Posterior cingulate gyrus (tissue), 11 donors: Measurements from ENCODE around the gene DCUN1D3.
"Not testable (repeated sequence)": the region's sequence is repeated elsewhere in the genome, so short reads cannot be mapped to it uniquely, and the experiment has no call there.

Source experiments
- DNase-seq, 10 donors: peaks; one replicate each; pipeline versions ENCODE4 v3.0.0 to v3.0.0-alpha.2; 2020 to 2021; ENCODE audit warnings: mixed read lengths in 3 of 10
- intact Hi-C: fragments of 100-400 bp; cut with DNase I; formaldehyde crosslinking; loops from one replicate; pipeline ENCODE4 v1.15.1; 2023

The DCUN1D3 gene

DNA sequence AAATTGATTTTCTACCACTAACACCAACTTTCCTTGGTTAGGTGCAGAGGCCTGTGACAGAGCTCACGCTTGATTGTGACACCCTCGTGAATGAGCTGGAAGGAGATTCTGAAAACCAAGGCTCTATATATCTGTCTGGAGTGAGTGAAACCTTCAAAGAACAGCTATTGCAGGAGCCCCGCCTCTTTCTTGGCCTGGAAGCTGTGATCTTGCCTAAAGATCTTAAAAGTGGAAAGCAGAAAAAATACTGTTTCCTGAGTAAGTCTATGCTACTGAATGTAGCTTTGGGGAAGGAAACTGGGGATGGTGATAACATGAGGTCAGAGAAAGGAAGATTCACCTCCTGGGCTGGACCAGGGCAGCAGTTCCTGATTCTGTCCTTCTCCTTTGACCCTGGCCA lies 55.6 kb downstream of the DCUN1D3 start:
- intact Hi-C loops, result no loop called here
- DNase-seq, result no peak

- intact Hi-C loops, result no loop called here
- DNase-seq, result no peak
Measured at GRCh38 chr16:20844054-20844453, 56.1 kb downstream of the DCUN1D3 start.

DNA sequence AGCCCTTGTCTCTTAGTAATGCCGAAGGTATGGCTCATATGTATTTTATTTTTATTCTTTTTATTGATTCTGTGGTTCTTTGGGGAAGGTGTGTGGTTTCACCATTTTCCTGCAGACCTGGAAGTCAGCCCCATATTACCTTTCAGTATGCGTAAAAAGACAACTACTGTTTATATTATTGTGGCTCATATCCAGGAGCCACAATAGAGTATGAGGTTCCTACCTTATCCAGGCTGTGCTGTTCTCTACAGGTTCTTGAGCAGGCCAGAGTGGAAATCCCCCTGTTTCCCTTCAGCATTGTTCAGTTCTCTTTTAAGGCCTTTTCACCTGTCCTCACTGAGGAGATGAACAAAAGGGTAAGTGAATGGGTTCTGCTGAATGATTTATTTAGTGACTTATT lies 60.7 kb downstream of the DCUN1D3 start:
- intact Hi-C loops, result no loop called here
- no peak for DNase-seq

GRCh38 chr16:20838240-20838639 lies 61.9 kb downstream of the DCUN1D3 start:
- intact Hi-C loops, result no loop called here
- DNase-seq, result no peak

DNA sequence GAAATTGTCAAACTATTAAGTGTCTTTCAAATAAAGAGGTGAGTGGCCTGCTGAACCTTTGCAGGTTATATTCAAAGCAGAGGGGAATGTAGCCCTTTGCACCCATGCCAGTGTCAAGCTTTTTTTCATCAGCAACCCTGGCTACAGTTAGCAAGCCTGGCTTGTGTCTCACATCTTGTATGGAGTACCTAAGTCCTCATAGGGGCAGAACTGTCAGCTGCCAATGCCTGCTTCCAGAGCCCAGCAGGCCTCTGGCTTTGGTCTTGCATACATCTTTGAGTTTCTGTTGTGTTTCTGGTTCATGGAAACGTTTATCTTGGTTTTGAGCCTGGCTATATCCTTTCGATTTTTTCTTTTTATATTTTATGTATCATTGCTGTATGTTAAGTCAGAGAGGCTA lies 67.1 kb downstream of the DCUN1D3 start:
- DNase-seq, result no peak
- intact Hi-C loops, result no loop called here

DNA sequence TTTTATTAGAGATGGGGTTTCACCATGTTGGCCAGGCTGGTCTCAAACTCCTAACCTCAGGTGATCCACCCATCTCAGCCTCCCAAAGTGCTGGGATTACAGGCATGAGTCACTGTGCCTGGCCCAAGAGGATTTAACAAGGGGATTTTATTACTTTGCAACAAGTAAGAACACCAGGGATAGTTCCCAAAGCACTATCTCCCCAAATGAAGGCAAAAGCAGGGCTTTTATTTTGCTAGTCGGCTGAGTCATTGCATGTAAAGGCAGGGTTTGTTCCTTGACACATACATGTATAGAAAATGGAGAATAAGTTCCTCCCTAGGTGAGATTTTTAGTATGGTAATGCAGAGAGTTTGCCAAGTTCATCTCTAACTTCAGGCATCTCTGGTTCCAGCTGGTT lies 69.8 kb downstream of the DCUN1D3 start:
- intact Hi-C loops, result no loop called here
- DNase-seq, result no peak

DNA sequence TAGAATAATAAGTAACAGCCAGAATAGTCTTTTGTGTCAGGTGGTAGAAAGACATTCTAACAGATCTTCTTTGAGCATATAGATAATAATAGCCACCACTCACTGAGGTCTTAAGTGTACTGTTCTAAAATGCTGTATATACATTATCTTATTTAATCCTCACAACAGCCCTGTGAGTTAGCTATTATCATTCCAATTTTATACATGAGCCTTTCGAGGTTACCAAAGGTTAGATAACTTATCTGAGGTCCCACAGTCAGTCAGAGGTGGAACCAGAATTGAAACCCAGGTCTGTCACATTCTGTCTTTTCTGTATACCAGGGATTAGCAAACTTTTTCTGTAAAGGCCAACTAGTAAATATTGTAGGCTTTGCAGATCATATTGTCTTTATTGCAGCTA lies 70.6 kb downstream of the DCUN1D3 start:
- no peak for DNase-seq
- intact Hi-C loops, result no loop called here

DNA sequence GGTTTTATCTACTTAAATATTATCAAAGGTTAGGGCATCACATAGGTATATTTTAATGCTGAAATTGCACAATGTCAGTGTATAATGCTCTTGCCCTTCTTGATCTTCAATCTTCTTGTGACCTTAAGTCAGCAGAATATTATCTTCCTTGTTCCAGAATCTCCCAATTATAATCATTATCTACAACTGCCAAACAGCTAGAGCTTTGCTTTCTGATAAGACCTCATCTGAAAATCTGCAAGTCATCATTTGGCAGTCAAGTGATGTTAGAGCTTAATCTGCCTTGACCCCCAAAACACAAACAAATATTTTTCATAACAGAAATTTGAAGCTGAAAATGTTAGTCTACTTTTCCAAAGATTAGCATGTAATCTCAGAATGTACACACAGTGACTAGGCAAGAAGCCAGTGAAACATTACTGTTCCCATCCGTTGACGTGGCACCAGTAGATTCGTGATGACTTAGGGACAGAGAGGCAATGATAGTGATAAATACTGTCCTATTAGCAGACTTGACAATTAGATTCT lies 74.1 kb downstream of the DCUN1D3 start:
- intact Hi-C loops, result no loop called here

GRCh38 chr16:20822521-20823325 lies 77.4 kb downstream of the DCUN1D3 start:
- intact Hi-C loops, result no loop called here
- DNase-seq, result no peak

More for the DNA sequence above, 74.1 kb downstream of the DCUN1D3 start:
- DNase-seq, result no peak

GRCh38 chr16:20821682-20822081 lies 78.5 kb downstream of the DCUN1D3 start:
- intact Hi-C loops, result no loop called here
- DNase-seq, result no peak

DNA sequence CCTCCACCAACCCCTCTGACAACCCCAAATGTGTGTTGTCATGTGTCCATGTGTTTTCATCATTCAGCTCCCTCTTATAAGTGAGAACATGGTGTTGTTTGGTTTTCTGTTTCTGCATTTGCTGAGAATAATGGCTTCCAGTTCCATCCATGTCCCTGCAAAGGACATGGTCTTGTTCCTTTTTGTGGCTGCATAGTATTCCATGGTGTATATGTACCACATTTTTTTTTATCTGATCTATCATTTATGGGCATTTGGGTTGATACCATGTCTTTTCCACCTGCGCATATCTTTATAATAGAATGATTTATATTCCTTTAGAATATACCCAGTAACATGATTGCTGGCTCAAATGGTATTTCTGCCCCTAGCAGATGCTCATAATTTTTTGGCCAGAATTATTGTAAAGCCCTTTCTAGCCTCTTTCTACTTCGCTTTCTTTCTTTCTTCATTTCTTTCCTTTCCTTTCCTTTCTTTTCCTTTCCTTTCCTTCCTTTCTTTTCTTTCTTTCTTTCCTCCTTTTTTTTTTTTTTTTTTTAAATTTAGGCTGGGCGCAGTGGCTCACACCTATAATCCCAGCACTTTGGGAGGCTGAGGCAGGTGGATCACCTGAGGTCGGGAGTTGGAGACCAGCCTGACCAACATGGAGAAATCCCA lies 81.1 kb downstream of the DCUN1D3 start:
- intact Hi-C loops, result no loop called here
- no peak for DNase-seq

DNA sequence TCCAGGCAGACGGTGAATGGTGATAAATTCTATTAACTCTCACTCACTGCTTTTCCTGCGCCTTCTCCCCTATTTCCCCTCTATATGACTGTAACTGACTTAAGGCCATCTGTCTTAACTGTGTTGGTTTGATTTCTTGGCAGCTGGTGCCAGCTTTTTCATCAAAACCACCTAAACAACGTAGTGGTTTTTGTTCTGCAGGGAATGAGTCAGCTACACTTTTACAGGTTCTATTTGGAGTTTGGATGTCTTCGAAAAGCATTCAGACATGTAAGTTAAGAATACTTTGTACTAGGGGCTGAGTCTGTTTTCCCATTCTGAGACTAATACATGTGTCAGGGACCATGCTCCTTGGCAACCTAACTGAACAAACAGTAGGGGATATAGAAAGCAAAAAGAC lies 85.4 kb downstream of the DCUN1D3 start:
- DNase-seq, result no peak
- intact Hi-C loops, result no loop called here

GRCh38 chr16:20812510-20812909 lies 87.6 kb downstream of the DCUN1D3 start:
- no peak for DNase-seq
- intact Hi-C loops, result no loop called here

- intact Hi-C loops, result no loop called here
- no peak for DNase-seq
Measured at GRCh38 chr16:20811889-20812439, 88.2 kb downstream of the DCUN1D3 start.

GRCh38 chr16:20807862-20808261 lies 92.3 kb downstream of the DCUN1D3 start:
- intact Hi-C loops, result loop anchor here (5.0 kb wide), 2 partner anchors 66 to 94 kb away; partner anchors contain the start of genes DCUN1D3, LYRM1 and THUMPD1

GRCh38 chr16:20806168-20807050 lies 93.7 kb downstream of the DCUN1D3 start, which contains the start of the genes ERI2 and REXO5:
TSS of gene ERI2 (minus strand) at chr16:20806472. CDS start at chr16:20806430, 42 bp downstream.
TSS of gene REXO5 (plus strand) at chr16:20806527. CDS start at chr16:20806954, 427 bp downstream.
- DNase-seq, result peak; percentile 85 to 98 (median 92)
- intact Hi-C loops, result loop anchor here (5.0 kb wide), 2 partner anchors 64 to 96 kb away; partner anchors contain the start of genes DCUN1D3, LYRM1 and THUMPD1

More at GRCh38 chr16:20807862-20808261, 92.3 kb downstream of the DCUN1D3 start:
- DNase-seq, result peak in 1 of 10 donors; percentile 35

- DNase-seq, result not testable (repeated sequence)
- intact Hi-C loops, result loop anchor here (5.0 kb wide), 2 partner anchors 63 to 97 kb away; partner anchors contain the start of genes DCUN1D3, LYRM1 and THUMPD1
Measured at GRCh38 chr16:20805684-20806167, 94.4 kb downstream of the DCUN1D3 start.
